HG03159 (cell line): ENCODE data around the gene ACOX3.

Source experiments
- ATAC-seq: cut with Tn5 transposase; IDR thresholded peaks from one replicate; pipeline ENCODE4 v1.9.1; 2021; ENCODE audit warnings: mild to moderate bottlenecking, moderate library complexity; ENCODE audit not compliant: unreplicated experiment

ACOX3 gene

GRCh38 chr4:8468746-8469535 lies 28.4 kb upstream of the ACOX3 start:
- ATAC-seq: no peak

DNA sequence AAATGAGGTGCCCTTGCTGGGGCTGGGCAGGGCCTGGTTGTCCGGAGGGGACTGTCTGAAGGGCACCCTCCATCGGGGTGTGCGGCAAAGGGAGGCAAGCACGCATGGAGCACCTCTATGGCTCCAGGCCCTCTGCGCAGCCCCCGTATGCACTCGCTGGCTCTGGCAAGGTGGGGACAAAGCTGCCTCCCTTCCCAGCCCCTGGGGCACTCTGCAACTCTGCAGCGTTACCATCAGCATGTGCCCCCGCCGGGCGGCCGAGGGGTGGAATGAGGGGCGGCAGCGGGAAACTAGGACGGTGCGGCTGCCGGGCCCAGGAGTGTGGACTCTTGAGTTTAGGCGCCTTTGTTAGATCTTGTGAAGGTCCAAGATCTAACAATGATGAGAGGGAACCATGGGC lies 26.5 kb upstream of the ACOX3 start:
- no peak for ATAC-seq

GRCh38 chr4:8465615-8466611 lies 25.4 kb upstream of the ACOX3 start:
- ATAC-seq: no peak

GRCh38 chr4:8464381-8464780 lies 23.9 kb upstream of the ACOX3 start:
- ATAC-seq: no peak

- ATAC-seq: no peak
Observed at GRCh38 chr4:8463811-8464210, 23.3 kb upstream of the ACOX3 start.

DNA sequence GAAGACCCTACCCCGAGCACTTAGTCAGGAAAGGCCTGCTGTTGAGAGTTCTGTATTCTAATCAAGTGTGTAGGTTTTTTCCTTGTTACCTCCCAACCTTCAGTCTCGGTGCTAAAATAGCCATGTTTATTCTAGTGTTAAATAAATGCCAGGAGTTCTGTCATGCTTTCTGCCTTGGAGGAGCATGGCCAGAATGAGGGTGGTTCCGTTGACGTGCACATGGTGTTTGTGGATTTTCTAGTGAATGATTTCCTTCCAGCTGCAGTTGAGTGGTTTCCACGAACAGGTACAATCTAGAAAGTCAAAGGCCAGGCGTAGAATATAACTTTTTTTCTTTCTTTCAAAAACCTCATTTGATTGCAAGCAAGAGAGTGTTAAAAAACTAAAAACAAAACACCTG lies 21.1 kb upstream of the ACOX3 start:
- no peak for ATAC-seq

- no peak for ATAC-seq
Observed at GRCh38 chr4:8461086-8461485, 20.6 kb upstream of the ACOX3 start.

GRCh38 chr4:8459867-8460445 lies 19.4 kb upstream of the ACOX3 start:
- no peak for ATAC-seq

- no peak for ATAC-seq
Observed at GRCh38 chr4:8457646-8458252, 17.2 kb upstream of the ACOX3 start.

DNA sequence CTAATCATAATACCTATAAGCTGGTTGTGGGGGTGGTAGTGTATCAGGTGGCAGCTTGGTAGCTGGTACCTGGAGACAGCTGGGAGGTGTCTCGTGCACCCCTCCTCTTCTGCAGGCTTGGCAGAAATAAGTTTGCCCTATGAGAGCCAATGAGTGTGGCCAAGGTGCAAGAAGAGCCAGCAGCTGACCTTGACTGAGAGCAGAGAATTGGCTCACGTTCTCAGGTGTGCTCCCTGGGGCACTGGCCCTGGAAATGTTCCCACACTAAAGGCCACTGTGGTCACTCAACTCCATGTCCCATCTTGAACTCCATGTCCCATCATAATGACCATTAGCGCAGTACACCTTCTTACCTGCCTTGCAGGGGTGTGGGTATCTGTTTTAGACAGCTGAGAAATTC lies 13.4 kb upstream of the ACOX3 start:
- ATAC-seq: no peak

GRCh38 chr4:8451440-8452182 lies 11.1 kb upstream of the ACOX3 start:
- ATAC-seq: no peak

GRCh38 chr4:8446122-8446521 lies 5.6 kb upstream of the ACOX3 start:
- no peak for ATAC-seq

DNA sequence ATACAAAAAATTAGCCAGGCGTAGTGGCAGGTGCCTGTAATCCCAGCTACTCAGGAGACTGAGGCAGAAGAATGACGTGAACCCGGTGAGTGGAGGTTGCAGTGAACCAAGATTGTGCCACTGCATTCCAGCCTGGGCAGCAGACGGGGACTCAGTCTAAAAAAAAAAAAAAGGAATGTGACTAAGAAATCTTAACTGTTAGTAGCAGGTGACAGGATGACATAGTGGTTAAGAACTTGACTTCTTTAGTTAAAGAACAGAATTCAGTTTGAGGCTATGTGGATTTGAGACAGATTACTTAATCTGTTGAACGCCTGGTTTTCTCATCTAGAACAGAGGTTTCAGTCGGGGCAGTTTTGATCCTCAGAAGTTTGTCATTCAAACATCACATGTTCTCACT lies 3.3 kb upstream of the ACOX3 start:
- no peak for ATAC-seq

DNA sequence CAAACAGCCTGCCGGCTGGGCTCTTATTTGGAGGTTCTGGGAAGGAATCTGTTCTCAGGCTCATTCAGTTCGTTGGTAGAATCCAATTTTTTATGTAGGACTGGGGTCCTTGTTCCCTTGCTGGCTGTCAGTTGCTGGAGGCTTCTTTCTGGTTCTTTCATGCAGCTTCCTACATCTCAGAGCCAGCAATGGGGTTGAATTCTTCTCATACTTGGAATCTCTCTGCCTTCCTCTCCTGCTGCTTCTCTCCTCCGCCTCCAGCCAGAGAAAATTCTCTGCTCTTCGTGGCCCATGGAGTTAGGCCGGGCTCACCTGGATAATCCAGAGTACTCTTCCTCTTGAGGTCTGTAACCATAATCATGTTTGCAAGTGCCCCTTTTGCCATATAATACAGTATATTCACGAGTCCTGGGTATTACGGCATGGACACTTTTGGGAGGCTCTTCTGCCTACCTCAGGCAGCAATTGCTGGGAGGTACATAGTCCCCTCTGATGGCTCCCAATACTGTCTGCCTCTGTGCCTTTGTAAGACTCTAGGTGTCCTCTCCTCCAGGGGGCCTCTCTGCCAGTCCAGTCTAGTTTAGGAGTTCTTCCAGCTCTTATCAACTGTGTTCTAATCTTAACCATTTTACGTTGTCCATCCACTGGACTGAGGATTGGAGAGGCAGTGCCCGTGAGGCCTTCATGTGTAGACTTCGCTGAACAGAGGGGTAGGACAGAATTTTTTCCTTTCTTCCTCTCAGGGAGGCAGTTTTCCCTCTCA lies 2.3 kb upstream of the ACOX3 start:
- ATAC-seq: no peak

GRCh38 chr4:8441499-8442091 lies 1.1 kb upstream of the ACOX3 start:
- no peak for ATAC-seq

DNA sequence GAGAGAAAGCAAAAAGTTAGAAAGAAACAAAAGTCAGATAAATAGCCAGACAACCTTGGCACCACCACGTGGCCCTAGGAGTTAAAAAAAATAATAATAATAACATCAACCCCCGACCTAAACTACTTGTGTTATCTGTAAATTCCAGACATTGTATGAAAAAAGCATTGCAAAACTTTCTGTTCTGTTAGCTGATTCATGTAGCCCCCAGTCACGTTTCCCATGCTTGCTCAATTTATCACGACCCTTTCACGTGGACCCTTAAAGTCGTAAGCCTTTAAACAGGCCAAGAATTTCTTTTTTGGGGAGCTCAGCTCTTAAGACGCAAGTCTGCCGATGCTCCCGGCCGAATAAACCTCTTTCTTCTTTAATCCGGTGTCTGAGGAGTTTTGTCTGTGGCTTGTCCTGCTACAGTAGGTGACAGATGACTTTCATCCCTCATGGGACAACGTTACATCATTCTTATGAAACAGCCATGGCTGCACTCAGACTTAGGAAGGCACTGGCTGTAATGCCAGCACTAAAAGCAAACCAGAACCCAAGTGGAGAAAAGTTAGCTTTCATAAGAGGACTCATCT lies 520 bp downstream of the ACOX3 start:
- ATAC-seq: peak; percentile 20

- no peak for ATAC-seq
Observed at GRCh38 chr4:8439168-8439567, 1.4 kb downstream of the ACOX3 start.

DNA sequence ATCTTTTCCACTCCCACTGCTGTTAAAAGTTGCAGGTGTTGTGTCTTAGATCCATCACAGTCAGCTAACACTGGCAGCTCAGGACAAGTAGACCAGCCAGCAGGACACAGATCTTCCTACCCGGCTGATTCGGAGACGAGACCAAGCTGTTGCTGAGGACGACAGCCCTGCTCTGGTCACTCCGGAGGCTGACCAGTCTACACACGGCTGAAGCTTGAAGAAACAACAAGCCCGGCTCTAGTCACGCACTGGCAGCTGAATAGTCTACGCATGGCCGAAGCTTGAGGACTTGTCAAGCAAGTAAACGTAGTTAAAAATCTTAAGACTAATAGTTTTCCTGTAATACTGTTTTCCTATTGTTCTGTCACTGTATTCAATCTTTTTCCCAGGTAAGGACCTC lies 1.8 kb downstream of the ACOX3 start:
- ATAC-seq: no peak

- no peak for ATAC-seq
Observed at GRCh38 chr4:8437281-8437680, 3.2 kb downstream of the ACOX3 start.
